ENCODE measurements around the gene YTHDF1. TPM values are rescaled to one million over a fixed set of nuclear protein-coding genes. Genes with fewer than 3 reads are reported as not detected.

The YTHDF1 gene
- total and polyA plus RNA-seq, 2 of the 4 experiments (the other 2 are of a cell fraction): 10.9 to 22.6 TPM

GRCh38 chr20:63233061-63233344, 17.1 kb upstream of the YTHDF1 start:
- Histone ChIP-seq H3K56ac (ENCODE audit: extremely low read depth, insufficient read depth, low read length) (peak overlapping the region; percentile 56; the same call in 1 of the 2 replicates), H2AK5ac (ENCODE audit: low read depth, low read length) (peak overlapping the region; percentile 20), H3K27ac (ENCODE audit: insufficient read depth, low read length) (peak overlapping the region; percentile 87), H3K14ac (replicated peaks; ENCODE audit: low read depth, low read length) (no peak overlapping the region; the same call in 1 of the 2 replicates), H3K4ac (ENCODE audit: low read depth, low read length) (peak overlapping the region; percentile 57), H2BK120ac (ENCODE audit: low read depth, low read length) (peak overlapping the region; percentile 89), H4K91ac (ENCODE audit: insufficient read depth, low read depth, low read length) (peak overlapping the region; percentile 84), H3K23ac (ENCODE audit: low read depth, low read length) (0 out of 2 replicates have a peak overlapping the region, but pooled peaks have one; percentile 48), H3K9me1 (ENCODE audit: insufficient read depth, low read length) (peaks cover 10% of the 10 kb centered on the region; the same call in 1 of the 2 replicates), H3K9me3 (ENCODE audit: control insufficient read depth, insufficient read depth, low read length) (no peaks in the 10 kb centered on the region), H3K9ac (ENCODE audit: low read depth, low read length) (no peak overlapping the region), H3K4me2 (ENCODE audit: low read depth, low read length) (no peak overlapping the region), H2BK5ac (ENCODE audit: low read depth, low read length, poor library complexity, severe bottlenecking) (no peak overlapping the region), H3K18ac (ENCODE audit: low read depth, low read length) (no peak overlapping the region; the same call in 1 of the 2 replicates), H2AFZ (replicated peaks; ENCODE audit: low read length, poor library complexity) (no peak overlapping the region), H3K36me3 (ENCODE audit: control insufficient read depth, insufficient read depth, low read length) (no peaks in the 10 kb centered on the region), H3K27me3 (ENCODE audit: control insufficient read depth, insufficient read depth, low read length) (no peaks in the 10 kb centered on the region; the same call in 1 of the 2 replicates), H4K20me1 (ENCODE audit: insufficient read depth, low read length) (peaks cover 3% of the 10 kb centered on the region; the same call in 1 of the 2 replicates), H4K8ac (ENCODE audit: low read depth in 2 of 2, low read length in 2 of 2) (peak overlapping the region; percentile 8 to 67; a peak in 1 of 4 replicates), H2AK9ac (replicated peaks; ENCODE audit: low read depth, low read length, poor library complexity) (no peak overlapping the region), H3K4me1 (ENCODE audit: control insufficient read depth, insufficient read depth, low read length) (peaks cover 22% of the 10 kb centered on the region), H4K5ac (ENCODE audit: low read depth, low read length) (no peak overlapping the region), H3K4me3 (ENCODE audit: insufficient read depth, low read depth, low read length) (no peak overlapping the region), H3K79me1 (ENCODE audit: low read depth in 1 of 2, low read length in 2 of 2) (no peaks in the 10 kb centered on the region), H2BK15ac (ENCODE audit: low read depth, low read length) (peak overlapping the region; percentile 60; the same call in 2 of the 3 replicates), H2BK20ac (ENCODE audit: low read depth, low read length) (peak overlapping the region; percentile 73)
- DNase-seq (no peak), ATAC-seq (ENCODE audit: low read depth) (no peak)
- dilution Hi-C loops (cut with HindIII; ENCODE audit: low sequenced_read_pairs, unreplicated experiment) (no loop called here), intact Hi-C loops (cut with micrococcal nuclease) (loop anchor here (5.0 kb wide), 1 partner anchor 39 kb away; the partner anchor contains the start of gene ARFGAP1), in situ Hi-C loops (cut with MboI; ENCODE audit: low sequenced_read_pairs) (loop anchor here (5.0 kb wide), 1 partner anchor 39 kb away; the partner anchor contains the start of gene ARFGAP1)
- ChIA-PET POLR2A (ENCODE audit: unreplicated experiment) (no interaction called here), CTCF (interaction anchor here (0.6 to 0.7 kb wide), 2 partner anchors 9 to 50 kb away, joined by 3 read pairs; no protein-coding TSS in a partner anchor)
- no CpG with 5 or more reads among the region's 3 CpGs for WGBS, 2 experiments (ENCODE audit: extremely low coverage in 2 of 2, insufficient read length in 1 of 2)
- TF ChIP-seq USF2 (IDR thresholded peaks at IDR 0.05; ENCODE audit: low read depth, low read length) (no peak), CEBPB (IDR thresholded peaks at IDR 0.05; ENCODE audit: low read depth, low read length) (no peak), MAFK (IDR thresholded peaks at IDR 0.05; ENCODE audit: low read depth, low read length) (no peak), SMC3 (IDR thresholded peaks at IDR 0.05; ENCODE audit: low read depth, low read length) (no peak), ELK1 (IDR thresholded peaks at IDR 0.05; ENCODE audit: borderline replicate concordance, low read depth, low read length) (no peak), CTCF (conservative IDR thresholded peaks at IDR 0.05; ENCODE audit: low read depth, low read length) (no peak), CHD1 (IDR thresholded peaks at IDR 0.05; ENCODE audit: low read depth, low read length) (no peak), RFX5 (IDR thresholded peaks at IDR 0.05; ENCODE audit: low read depth, low read length) (no peak), RAD21 (IDR thresholded peaks at IDR 0.05; ENCODE audit: low read length) (no peak), MXI1 (IDR thresholded peaks at IDR 0.05; ENCODE audit: borderline replicate concordance, low read depth, low read length) (no peak), POLR2A (IDR thresholded peaks at IDR 0.05; ENCODE audit: low read depth, low read length) (no peak), RCOR1 (IDR thresholded peaks at IDR 0.05; ENCODE audit: insufficient replicate concordance, low read length) (no peak), NFE2L2 (IDR thresholded peaks at IDR 0.05; ENCODE audit: low read depth, low read length) (no peak), FOS (IDR thresholded peaks at IDR 0.05; ENCODE audit: low read depth, low read length) (no peak), MAZ (IDR thresholded peaks at IDR 0.05; ENCODE audit: borderline replicate concordance, low read depth, low read length) (no peak), BHLHE40 (IDR thresholded peaks at IDR 0.05; ENCODE audit: low read depth, low read length) (no peak)
- no TSS peak for BruUV-seq (replicated peaks)
